ENCODE results near the gene NET1.
"Not testable (repeated sequence)": the region's sequence is repeated elsewhere in the genome, so short reads cannot be mapped to it uniquely, and the experiment has no call there.

NET1 gene

DNA sequence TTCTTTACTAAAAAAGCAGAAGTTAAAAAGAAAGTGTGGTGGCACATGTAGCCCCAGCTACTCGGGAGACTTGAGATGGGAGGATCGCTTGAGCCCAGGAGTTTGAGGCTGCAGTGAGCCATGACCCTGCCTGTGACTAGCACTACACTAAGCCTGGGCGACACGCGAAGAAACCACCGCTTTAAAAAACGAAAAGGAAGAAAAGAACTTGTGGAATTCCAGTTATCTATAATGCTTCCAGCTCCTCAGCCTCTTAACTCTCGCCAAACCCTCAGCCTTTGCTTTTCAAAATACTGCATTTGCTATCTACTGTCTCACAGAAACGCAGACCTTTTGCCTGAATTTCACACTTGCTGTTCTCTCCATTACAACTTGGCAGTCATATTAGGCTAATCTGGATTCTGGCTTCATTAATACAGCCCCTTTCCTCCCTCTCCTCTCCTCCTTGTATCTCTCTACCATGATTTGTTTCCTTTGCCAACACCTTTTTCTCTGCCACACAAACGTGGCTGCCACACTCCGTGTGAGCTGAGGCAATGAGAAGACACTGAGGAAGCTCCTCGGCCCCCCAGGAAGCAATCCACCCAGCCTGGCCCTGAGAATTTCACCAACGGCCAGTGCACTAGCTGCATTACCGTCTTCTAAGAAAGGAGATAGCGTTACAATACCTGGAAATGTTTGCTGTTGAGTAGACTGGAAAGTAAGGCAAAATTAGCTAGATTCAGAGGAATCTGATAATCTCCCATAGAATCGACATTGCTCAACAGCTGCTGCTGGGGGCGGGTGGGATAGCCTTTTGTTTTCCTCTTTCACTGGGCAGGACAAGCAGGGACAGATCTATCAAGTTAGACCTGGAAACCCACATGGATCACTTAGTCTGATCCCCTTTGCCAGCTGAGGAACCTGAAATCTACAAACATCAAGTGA lies 49.8 kb downstream of the NET1 start:
- DNase-seq (ENCODE audit: low read depth in 1 of 2, low spot score in 1 of 2) = no peak

DNA sequence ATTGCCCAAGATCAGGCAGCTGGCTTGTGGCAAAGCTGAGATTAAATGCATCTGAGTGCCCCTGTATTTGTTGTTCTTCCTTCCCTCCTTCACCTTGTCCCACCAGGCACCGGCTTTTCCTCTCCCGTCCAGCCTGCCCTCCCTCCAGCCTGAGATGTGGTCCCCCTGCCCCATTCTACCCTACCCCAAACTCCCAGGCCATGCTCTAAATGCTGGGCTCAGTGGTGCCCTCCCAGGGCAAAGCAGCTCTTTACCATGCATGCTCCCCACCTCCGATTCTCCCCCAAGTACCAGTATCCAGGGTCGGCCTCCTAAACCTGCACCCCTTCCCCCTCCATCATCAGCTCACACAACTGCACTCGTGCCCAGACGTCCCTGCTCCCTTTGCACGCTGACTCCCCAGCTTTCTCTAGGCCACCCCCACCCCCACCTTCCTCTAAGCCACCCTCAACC lies 50.5 kb downstream of the NET1 start:
- DNase-seq (ENCODE audit: low read depth in 1 of 2, low spot score in 1 of 2) = no peak

DNA sequence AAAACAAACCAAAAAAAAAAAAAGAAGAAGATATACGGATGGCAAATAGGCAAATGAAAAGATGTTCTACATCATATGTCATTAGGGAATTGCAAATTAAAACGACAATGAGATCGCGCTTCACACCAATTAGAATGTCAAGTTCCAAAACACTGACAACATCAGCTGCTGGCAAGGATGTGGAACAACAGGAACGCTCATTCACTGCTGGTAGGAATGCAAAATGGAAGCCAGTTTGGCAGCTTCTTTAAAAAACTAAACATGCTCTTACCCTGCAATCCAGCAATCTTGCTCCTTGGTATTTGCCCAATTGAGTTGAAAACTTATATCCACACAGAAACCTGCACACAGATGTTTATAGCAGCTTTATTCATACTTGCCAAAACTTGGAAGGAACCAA lies 52.2 kb downstream of the NET1 start:
- no peak for DNase-seq (ENCODE audit: low read depth in 1 of 2, low spot score in 1 of 2)

DNA sequence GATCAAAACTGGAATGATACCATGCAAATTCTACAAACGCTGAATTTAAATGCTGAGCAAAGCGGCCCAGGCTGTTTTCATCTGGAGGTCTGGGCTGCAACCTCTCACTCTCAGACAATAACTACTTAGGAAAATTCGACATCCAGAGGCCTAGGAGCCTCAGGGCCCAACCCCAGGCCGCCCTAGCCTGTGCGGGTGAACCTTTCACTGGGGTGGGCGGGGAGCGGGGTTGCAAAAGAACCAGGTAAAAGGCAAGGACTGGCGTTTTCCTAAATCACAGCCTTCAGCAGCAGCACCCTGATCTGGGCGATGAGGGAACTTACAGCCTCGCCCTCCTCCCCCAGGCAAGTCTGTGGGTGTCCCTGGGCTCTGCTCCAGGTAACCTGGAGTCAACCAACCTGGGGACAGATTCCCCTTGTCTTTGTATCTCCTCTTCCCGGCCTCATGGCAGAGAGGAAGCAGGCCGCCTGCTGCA lies 53.7 kb downstream of the NET1 start:
- no peak for DNase-seq (ENCODE audit: low read depth in 1 of 2, low spot score in 1 of 2)

DNA sequence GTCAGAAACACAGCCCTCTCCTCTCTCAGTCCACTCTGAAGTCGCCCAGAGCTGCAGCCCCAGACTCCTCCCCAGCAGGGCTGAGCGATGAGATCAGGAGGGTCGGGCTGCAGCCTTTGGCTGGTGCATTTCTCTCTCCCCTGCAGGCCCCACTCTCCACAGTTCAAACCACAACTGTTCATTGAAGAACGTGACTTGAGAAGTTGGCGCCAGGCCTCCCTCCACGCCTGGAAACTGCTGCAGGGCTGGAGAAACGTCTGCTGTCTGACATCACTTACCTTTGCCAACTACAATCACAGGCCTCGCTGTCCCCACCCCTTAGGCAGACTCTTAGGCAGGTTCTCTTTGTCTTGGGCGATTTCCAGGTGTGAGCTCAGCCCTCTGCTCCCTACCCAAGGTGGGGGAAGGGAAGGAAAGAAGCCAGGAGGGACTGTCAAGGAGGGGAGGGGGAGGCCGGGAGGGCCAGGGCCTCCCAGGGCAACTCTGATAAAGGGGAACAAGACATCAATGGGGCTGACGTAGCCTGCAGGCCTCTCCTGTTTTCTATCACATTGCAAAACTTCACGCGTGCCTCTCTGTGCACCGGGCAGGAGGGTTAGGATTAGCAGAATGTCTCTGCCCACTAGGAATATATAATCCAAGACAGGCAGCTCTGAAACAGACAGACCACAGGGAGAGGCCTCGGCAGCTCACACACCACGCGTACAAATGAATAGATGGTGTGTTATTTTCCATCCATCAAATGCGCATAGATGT lies 54.3 kb downstream of the NET1 start:
- DNase-seq (ENCODE audit: low read depth in 1 of 2, low spot score in 1 of 2) = no peak

DNA sequence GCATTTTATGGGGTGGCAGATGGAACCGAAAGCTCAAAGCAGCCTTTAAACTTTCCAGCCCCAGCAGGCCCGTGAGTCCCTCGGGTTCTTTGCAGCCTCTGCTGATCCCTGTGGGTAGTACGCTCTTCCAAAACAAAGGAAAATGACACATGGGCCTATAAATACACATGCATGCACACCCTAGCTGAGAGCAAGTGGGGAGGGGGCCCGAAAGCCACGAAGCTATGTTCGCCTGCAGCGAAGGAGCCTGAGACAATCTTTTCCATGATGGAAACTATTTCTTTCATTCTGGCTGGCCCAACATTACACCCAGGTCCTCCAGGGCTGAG lies 54.8 kb downstream of the NET1 start:
- no peak for DNase-seq (ENCODE audit: low read depth in 1 of 2, low spot score in 1 of 2)

DNA sequence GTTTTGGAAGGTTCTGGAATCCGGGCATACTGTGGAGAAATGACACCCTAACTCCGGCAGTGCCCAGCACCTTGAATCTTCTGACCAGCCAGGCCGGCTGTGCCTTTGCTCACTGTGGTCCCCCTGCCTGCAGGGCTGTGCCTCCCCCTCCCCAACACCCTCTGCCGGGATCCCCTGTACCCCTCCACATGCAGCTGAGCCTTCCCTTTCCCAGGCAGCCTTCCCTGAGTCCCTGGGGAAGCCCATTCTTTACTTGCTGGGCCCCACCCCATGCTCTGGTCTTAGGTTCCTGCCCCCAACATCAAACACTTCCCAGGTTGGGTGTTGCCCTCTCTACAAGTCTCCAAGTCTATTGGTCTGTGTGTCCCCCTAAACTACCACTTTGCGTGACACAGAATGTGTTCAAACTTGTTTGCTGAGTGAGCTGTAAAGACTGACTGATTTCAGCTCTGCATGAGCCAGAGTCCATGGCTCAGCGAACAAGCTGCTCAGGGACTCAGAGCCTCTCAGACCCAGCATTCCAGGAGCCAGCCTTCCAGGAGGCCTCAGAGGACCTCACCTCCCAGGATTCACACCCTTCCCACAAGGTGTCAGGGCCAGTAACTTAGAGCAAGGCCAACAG lies 55.4 kb downstream of the NET1 start:
- no peak for DNase-seq (ENCODE audit: low read depth in 1 of 2, low spot score in 1 of 2)

DNA sequence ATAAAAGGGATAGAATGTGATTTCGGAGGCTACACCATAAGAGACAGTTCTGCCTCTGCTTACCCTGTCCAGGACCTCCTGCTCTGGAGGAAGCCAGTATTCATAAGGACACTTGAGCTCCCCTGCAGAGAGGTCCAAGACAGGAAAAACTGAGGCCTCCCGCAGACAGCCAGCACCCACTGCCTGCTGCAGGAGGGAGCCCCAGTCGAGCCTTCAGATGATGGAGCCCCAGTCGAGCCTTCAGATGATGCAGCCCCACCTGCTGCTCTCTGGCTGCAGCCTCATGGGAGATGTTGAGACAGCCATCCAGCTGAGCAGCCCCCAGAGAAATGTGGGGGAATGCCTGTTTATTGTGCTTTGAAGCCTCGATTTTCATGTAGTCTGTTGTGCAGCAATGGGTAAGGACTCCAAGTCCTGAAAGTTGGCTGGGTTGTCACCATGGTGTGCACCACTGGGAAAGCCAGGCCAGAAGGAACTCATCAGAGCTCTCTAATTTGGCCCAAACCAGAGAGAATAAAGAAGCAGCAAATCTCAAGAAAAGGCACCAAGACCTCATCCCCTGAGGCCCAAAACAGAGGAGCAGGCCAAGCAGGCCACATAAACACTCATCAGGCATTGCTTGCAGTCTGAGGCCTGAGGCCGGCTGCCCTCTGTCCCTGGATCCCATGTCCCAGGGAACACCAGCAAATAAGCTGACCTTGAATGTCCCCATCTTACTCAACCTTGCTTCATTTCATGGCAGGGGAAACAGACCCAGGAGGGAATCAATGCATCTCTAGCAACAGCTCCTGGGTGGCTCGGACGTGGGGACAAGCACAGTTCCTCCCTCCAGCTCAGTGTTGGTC lies 56.1 kb downstream of the NET1 start:
- DNase-seq (ENCODE audit: low read depth in 1 of 2, low spot score in 1 of 2) = no peak

DNA sequence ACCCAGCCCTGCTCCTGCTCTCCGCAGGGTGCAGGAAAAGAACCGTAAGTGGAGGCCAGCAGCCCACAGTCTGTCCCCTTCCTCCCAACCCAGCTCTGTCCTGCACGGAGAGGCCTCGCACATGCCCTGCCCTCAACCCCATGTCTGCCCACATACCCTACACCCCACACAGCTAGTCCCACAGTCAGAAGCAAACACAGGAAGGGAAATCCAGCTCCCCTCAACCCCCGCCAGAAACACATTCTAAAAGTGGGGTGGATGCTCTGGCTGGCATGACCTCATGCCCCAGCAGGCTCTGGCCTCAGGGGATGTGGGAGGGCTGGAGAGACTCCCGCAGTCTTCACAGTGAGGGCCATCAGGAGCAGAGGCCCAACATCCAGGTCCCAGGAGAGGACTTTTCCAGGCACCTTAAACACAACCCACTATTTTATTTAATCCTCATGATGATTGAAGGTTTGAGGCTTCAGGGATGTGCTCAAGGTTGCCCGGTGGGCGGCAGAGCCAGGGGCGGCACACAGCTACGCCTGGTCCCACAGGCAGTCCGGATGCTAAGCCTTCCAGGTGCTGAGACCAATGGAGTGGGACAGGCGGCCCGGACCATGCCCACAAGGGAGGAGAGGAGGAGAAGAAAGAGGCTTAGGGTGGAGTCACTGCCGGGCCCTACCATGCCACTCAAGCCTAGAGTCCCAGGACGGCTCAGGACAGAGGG lies 57.1 kb downstream of the NET1 start:
- no peak for DNase-seq (ENCODE audit: low read depth in 1 of 2, low spot score in 1 of 2)

DNA sequence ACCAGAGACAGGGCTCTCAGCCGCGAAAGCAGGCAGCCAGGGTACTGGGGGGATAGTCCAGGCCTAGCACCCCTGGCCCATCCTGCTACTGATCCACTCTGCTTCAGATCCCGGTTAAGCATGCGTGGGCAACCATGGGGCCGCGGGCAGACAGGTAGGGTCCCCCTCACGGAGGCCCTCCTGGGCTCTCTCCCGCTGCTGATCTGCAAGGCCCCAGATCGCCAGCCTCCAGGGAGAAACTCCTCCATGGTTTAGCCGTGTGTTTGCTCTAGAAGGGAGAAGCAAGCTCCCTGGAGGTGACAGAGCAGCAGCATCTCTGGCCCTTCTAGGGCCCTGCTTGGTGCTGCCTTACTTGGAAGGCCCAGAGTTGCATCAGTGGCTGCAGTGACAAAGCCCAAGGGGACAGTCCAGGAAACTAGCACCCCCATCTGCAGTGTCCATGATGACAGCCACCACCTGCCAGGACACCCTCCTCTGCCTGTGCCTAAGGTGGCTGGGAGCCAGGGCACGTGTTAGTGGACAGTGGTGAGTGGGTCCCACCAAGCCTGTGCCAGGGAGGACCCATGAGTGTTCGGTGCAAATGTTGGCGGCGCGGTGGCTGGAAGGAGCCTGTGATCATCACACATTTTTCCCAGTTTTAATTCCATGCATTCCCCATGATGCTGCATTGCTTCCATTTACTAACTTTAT lies 57.9 kb downstream of the NET1 start:
- DNase-seq (ENCODE audit: low read depth in 1 of 2, low spot score in 1 of 2) = no peak

DNA sequence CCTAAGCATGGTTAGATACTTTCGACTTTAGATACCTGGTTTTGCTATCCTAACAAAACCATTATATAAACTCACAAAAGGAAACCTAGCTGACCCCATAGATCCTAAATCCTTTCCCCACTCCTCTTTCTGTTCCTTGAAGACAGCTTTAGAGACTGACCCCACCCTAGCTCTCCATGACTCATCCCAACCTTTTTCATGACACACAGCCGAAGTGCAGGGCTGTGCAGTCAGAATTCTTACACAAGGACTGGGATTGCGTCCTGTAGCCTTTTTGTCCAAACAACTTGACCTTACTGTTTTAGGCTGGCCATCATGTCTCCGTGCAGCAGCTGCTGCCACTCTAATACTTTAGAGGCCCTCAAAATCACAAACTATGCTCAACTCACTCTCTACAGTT lies 62.3 kb downstream of the NET1 start:
- DNase-seq (ENCODE audit: low read depth in 1 of 2, low spot score in 1 of 2) = not testable (repeated sequence)

DNA sequence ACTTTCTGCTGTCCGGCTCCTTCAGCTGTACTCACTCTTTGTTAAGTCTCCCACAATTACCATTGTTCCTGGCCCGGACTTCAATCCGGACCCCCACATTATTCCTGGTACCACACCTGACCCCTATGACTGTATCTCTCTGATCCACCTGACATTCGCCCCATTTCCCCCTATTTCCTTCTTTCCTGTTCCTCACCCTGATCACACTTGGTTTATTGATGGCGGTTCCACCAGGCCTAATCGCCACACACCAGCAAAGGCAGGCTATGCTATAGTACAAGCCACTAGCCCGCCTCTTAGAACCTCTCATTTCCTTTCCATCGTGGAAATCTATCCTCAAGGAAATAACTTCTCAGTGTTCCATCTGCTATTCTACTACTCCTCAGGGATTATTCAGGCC lies 62.7 kb downstream of the NET1 start:
- not testable (repeated sequence) for DNase-seq (ENCODE audit: low read depth in 1 of 2, low spot score in 1 of 2)

DNA sequence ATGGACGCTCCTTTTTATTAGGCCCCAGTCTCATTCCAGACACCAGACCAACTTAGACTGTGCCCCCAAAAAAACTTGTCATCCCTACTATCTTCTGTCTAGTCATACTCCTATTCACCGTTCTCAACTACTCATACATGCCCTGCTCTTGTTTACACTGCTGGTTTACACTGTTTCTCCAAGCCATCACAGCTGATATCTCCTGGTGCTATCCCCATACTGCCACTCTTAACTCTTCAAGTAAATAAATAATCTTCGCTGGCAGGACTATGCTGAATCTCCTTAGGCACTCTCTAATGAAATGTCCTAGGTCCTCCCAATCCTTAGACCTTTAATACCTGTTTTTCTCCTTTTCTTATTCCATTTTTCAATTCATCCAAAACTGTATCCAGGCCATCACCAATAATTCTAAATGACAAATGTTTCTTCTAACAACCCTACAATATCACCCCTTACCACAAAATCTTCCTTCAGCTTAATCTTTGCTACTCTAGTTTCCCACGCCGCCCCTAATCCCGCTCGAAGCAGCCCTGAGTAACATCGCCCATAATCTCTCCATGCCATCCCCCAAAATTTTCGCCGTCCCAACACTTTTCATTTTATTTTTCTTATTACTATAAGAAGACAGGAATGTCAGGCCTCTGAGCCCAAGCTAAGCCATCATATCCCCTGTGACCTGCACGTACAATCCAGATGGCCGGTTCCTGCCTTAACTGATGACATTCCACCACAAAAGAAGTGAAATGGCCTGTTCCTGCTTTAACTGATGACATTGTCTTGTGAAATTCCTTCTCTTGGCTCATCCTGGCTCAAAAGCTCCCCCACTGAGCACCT lies 63.8 kb downstream of the NET1 start:
- DNase-seq (ENCODE audit: low read depth in 1 of 2, low spot score in 1 of 2) = not testable (repeated sequence)

DNA sequence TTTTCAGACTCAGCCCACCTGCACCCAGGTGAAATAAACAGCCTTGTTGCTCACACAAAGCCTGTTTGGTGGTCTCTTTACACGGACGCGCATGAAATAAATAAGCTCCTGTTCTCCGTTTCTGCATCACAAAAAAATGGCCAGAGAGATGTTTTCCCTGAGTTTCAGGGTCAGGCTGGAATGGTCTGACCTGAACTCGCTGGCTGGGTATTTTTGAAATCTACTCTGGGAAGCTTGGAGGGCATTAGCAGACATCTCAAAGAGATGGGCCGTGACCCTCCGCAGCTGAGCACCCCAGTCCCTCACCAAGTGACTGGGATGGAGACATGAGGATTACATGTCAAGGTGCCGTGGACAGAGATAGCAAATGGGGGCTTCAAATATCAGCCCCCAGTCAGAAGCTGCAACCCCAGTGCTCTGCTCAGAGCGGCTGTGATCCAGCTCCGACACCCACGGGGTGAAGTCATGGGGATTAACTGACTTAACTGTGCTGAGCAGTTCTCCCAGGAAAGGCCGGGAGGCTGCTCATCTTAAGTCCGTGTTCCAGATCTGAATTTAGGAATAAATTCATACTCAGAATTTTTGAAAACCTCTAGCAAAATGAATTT lies 64.7 kb downstream of the NET1 start:
- no peak for DNase-seq (ENCODE audit: low read depth in 1 of 2, low spot score in 1 of 2)

DNA sequence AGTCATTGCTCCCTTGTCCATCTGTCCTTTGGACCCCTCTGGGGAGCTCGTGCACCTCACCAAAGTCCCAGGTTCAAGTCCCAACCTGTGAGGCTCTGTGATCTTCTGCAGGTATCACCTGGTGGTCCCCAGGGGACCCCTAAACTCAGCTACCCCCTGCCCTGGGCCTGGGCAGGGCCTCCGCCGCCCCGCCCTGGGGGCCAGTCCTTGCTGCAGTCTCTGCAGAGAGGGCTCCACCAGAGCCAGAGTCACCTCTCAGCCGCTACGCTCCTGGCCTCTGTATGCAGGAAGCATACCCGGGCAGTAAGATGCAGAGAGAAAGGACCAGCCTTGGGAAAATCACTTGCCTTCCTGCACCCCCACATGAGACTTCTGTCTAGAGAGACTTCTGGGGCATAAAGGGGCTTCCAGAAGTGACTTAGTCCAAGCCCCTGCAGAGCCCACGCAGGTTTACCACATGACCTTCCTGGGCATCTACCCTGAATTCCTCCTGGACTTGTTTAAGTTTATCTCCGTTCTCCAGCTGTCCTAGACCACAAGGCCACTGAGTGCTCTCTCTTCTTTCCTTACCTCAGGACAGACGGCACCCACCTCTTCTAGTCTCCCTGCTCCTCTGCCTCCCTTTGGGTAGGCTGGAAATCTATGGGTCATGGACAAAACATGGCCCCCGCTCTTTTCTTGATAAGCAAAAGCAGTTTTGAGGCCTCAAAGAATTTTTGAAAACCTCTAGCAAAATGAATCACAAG lies 65.8 kb downstream of the NET1 start:
- DNase-seq (ENCODE audit: low read depth in 1 of 2, low spot score in 1 of 2) = no peak

DNA sequence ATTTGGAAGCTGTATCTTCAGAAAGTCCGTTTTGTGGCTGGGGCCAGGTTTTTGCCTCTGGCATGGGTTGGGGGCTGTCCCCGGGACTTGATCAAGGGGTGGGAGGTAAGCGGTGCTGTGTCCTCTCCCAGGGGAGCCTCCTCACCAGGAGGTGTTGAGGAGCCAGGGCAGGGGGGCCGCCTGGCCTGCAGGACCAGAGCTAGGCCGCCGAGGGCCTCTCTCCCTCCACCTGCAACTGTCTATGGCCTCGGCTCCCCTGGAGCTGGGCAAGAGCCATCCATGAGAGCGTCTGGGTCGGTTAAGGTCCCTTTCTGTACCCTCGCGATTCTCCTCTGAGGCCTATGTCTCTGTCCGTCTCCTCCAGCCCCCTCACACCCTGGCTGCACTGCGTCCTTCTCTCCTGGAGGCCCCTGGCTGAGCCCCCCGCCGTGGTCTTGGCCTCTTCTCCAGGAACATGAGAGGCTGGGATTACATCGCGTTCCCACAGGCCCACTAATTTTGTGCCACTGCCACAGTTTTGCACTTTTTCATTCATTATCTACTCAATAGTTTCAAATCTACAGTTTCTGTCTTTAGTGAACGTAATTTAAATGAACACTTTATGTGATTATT lies 66.4 kb downstream of the NET1 start:
- no peak for DNase-seq (ENCODE audit: low read depth in 1 of 2, low spot score in 1 of 2)

DNA sequence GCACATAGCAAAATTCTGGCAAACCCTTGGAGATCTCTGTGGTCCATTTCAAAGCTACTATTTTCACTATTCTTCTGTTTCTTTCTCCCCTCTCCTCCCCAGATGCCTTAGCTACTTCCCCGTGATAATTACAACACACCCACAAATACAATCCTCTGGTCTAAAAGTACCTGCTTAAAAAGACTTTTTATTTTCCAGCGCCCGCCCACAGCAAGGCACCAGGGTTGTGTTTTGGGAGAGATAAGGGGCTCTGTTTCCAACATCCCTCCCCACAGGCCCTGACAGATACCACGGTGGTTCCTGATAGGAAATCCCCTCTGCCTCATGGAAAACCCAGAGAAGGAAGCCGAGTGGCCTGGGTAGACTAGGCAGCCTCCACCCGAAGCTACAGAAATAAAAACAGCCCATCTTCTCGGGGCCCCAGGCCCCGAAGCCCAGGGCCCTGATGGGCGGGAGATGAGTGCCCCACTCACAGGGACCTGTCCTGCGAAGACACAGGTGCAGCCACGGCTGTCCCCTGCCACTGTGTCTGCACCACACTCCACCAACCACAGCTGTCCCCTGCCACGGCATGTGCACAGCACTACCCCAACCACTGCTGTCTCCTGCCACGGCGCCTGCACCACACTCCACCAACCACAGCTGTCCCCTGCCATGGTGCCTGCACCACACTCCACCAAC lies 67.3 kb downstream of the NET1 start:
- DNase-seq (ENCODE audit: low read depth in 1 of 2, low spot score in 1 of 2) = no peak

All from activated CD4-positive, alpha-beta T cell treated with anti-CD3 and anti-CD28 coated beads, Interleukin-2, amount 50 U/mL, for 24 hours (primary cell).